HepG2 (cell line): ENCODE data around the gene RFC2. TPM values are rescaled to one million over a fixed set of nuclear protein-coding genes. Genes with fewer than 3 reads are reported as not detected.

Experiments used
- BATF2 ChIP-seq: sonication (generic); formaldehyde crosslinking; IDR thresholded peaks from 2 replicates; pipeline ENCODE4 v1.8.0; 2022; ENCODE audit warnings: mild to moderate bottlenecking, missing genetic modification reagents, moderate library complexity
- CHCHD3 ChIP-seq: sonication (generic); formaldehyde crosslinking; IDR thresholded peaks from 2 replicates; pipeline ENCODE4 v1.8.0; 2022; ENCODE audit warnings: mild to moderate bottlenecking, missing genetic modification reagents, moderate library complexity
- GFI1 ChIP-seq: sonication (generic); formaldehyde crosslinking; IDR thresholded peaks from 2 replicates; pipeline ENCODE4 v1.5.0; 2020; ENCODE audit warnings: missing genetic modification reagents, mild to moderate bottlenecking, borderline replicate concordance
- HNRNPH1 ChIP-seq: fragments of 200-400 bp; formaldehyde crosslinking; optimal IDR thresholded peaks from 2 replicates; pipeline ENCODE3; 2017; ENCODE audit warnings: mild to moderate bottlenecking, low read depth, low read length
- KDM5B ChIP-seq: sonication (generic); formaldehyde crosslinking; IDR thresholded peaks from 2 replicates; pipeline ENCODE4 v1.4.0; 2020; ENCODE audit warnings: missing genetic modification reagents, mild to moderate bottlenecking, borderline replicate concordance
- MED13 ChIP-seq: sonication (generic); formaldehyde crosslinking; IDR thresholded peaks from 2 replicates; pipeline ENCODE4 v1.5.0; 2020; ENCODE audit warnings: missing genetic modification reagents
- MEF2D ChIP-seq: sonication (generic); formaldehyde crosslinking; IDR thresholded peaks from 2 replicates; pipeline ENCODE4 v1.5.1; 2020; ENCODE audit warnings: mild to moderate bottlenecking, missing genetic modification reagents
- NR0B2 ChIP-seq: sonication (generic); formaldehyde crosslinking; IDR thresholded peaks from 2 replicates; pipeline ENCODE4 v1.4.0; 2020; ENCODE audit warnings: mild to moderate bottlenecking, missing genetic modification reagents
- RFXAP ChIP-seq: sonication (generic); formaldehyde crosslinking; IDR thresholded peaks from 2 replicates; pipeline ENCODE4 v1.4.0; 2020; ENCODE audit warnings: missing genetic modification reagents, borderline replicate concordance
- RNF219 ChIP-seq: sonication (generic); formaldehyde crosslinking; IDR thresholded peaks from 2 replicates; pipeline ENCODE4 v1.5.0; 2020; ENCODE audit warnings: mild to moderate bottlenecking, missing genetic modification reagents
- TCF7 ChIP-seq: sonication (generic); IDR thresholded peaks from 2 replicates; pipeline ENCODE4 v1.6.1; 2016; ENCODE audit warnings: antibody characterized with exemption, low read depth
- TGIF2 ChIP-seq: IDR thresholded peaks from 2 replicates; pipeline ENCODE4 v1.6.1; 2016; ENCODE audit warnings: control low read depth, missing compliant biosample characterization
- YY1 ChIP-seq: IDR thresholded peaks from 2 replicates; pipeline ENCODE4 v1.6.1; 2011; ENCODE audit warnings: low read length, low read depth, moderate library complexity, mild to moderate bottlenecking; ENCODE audit not compliant: insufficient read depth, insufficient replicate concordance
- ZNF143 ChIP-seq: sonication (generic); formaldehyde crosslinking; IDR thresholded peaks from 2 replicates; pipeline ENCODE4 v1.4.0; 2020; ENCODE audit warnings: missing genetic modification reagents
- ZNF337 ChIP-seq: sonication (generic); formaldehyde crosslinking; IDR thresholded peaks from 2 replicates; pipeline ENCODE4 v1.5.1; 2020; ENCODE audit warnings: missing genetic modification reagents, low read depth, mild to moderate bottlenecking, borderline replicate concordance
- ZNF790 ChIP-seq: sonication (generic); formaldehyde crosslinking; IDR thresholded peaks from 2 replicates; pipeline ENCODE4 v1.8.0; 2022; ENCODE audit warnings: missing genetic modification reagents, mild to moderate bottlenecking, borderline replicate concordance
- polyA plus RNA-seq, 8 experiments: library from polyadenylated mRNA; depleted of rRNA in 3 of 8; stranded (reverse) in 7 of 8; unstranded in 1 of 8; fragments of >200 nt; fragmentation: Illumina TruSeq in 4 of 8; extraction: Trizol in 4 of 8; gene quantifications; 2 replicates each; pipeline versions ENCODE4 v1.2.1 to v1.2.3, GENCODE V29; 2011 to 2016; ENCODE audit warnings: low read depth in 4 of 8, missing spikeins in 1 of 8, mixed read lengths in 1 of 8; ENCODE audit not compliant: insufficient read depth in 1 of 8
- total RNA-seq, 5 experiments: library from RNA; depleted of rRNA; stranded (reverse); fragments of >200 nt; fragmentation: Illumina TruSeq; extraction: Trizol; gene quantifications; 2 replicates each; pipeline ENCODE4 v1.2.3, GENCODE V29; 2016; ENCODE audit warnings: low read depth in 1 of 5
- TF ChIP-seq, protein P1 (sequence below): sonication (generic); formaldehyde crosslinking; IDR thresholded peaks from 2 replicates; pipeline ENCODE4 v1.8.0; 2023; ENCODE audit warnings: mild to moderate bottlenecking, missing genetic modification reagents
- TF ChIP-seq, protein P2 (sequence below): sonication (generic); formaldehyde crosslinking; IDR thresholded peaks from 2 replicates; pipeline ENCODE4 v1.5.1; 2020; ENCODE audit warnings: mild to moderate bottlenecking, missing genetic modification reagents, moderate library complexity
- TF ChIP-seq, protein P3 (sequence below): IDR thresholded peaks from 2 replicates; pipeline ENCODE4 v1.6.1; 2016

Gene RFC2
- total and polyA plus RNA-seq, 2 of the 13 experiments (the other 11 are each of a cell fraction or from before 2014, with no cell fraction given), result 14.6 to 43.5 TPM

DNA sequence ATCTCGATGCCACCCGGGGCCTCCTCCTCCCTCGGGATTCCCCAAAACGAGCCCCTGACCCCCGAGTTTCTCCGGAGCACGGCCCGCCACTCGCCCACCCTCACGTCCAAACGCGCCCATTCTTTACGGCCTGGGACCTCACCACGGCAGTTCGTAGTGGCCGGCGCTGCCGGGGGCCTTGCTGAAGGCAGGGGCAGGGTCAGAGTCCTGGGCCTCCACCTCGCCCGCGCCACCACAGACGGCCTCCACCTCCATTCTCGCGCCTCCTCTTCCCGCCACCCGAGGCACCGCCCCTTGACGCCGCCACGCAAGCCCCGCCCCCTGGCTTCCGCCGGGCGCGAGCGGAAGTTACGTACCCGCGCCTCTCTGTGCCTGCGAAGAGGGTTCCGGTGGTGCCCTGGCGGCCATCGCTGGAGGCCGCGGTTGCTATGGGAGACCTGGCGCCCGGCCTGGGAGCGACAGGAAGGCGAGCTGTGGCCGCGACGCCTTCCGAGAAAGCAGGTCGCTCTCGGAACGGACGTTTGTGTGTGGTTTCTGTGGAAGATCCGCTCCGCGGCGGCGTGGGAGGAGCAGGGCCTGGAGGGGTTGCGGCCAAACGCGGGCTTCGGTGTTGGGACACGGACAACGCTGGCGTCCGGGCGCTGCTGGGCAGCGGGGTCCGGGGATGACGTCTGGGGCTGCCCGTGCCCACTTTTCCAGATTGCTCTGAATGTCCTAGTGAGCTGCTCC is at the start of gene RFC2 (continued):
- TF ChIP-seq CHCHD3 (0 out of 2 replicates have a peak, but pooled peaks have one; percentile 20), KDM5B (CRISPR knock-in tag) (peak; percentile 94), ZNF337 (peak; percentile 67; the same call in 1 of the 2 replicates), GFI1 (CRISPR knock-in tag) (0 out of 2 replicates have a peak, but pooled peaks have one; percentile 28), ZNF790 (0 out of 2 replicates have a peak, but pooled peaks have one; percentile 22), HNRNPH1 (no peak), TCF7 (no peak), YY1 (peak; percentile 97), MED13 (CRISPR knock-in tag) (peak; percentile 59), RFXAP (CRISPR knock-in tag) (peak; percentile 70; the same call in 1 of the 2 replicates), TGIF2 (CRISPR knock-in tag) (no peak), RNF219 (no peak), MEF2D (CRISPR knock-in tag) (peak; percentile 62; the same call in 1 of the 2 replicates), ZNF143 (CRISPR knock-in tag) (no peak), NR0B2 (peak; percentile 66; the same call in 1 of the 2 replicates), BATF2 (CRISPR knock-in tag) (peak; percentile 59; the same call in 1 of the 2 replicates)
- TF ChIP-seq, protein P1, sequence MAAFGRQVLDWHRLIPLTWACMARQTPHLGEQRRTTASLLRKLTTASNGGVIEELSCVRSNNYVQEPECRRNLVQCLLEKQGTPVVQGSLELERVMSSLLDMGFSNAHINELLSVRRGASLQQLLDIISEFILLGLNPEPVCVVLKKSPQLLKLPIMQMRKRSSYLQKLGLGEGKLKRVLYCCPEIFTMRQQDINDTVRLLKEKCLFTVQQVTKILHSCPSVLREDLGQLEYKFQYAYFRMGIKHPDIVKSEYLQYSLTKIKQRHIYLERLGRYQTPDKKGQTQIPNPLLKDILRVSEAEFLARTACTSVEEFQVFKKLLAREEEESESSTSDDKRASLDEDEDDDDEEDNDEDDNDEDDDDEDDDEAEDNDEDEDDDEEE, result peak; percentile 80; the same call in 1 of the 2 replicates
- TF ChIP-seq, protein P2, sequence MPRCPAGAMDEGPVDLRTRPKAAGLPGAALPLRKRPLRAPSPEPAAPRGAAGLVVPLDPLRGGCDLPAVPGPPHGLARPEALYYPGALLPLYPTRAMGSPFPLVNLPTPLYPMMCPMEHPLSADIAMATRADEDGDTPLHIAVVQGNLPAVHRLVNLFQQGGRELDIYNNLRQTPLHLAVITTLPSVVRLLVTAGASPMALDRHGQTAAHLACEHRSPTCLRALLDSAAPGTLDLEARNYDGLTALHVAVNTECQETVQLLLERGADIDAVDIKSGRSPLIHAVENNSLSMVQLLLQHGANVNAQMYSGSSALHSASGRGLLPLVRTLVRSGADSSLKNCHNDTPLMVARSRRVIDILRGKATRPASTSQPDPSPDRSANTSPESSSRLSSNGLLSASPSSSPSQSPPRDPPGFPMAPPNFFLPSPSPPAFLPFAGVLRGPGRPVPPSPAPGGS, result peak; percentile 93
- TF ChIP-seq, protein P3, sequence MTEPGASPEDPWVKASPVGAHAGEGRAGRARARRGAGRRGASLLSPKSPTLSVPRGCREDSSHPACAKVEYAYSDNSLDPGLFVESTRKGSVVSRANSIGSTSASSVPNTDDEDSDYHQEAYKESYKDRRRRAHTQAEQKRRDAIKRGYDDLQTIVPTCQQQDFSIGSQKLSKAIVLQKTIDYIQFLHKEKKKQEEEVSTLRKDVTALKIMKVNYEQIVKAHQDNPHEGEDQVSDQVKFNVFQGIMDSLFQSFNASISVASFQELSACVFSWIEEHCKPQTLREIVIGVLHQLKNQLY (CRISPR knock-in tag), result no peak
